ENCODE results near the gene MPP2.

Gene MPP2

GRCh38 chr17:43856141-43856540 is 51.2 kb downstream of the MPP2 start:
- Histone ChIP-seq H3K4me3 (ENCODE audit: low read depth, low read length) (no peak overlapping the region), H3K27me3 (ENCODE audit: insufficient read depth, low read depth, severe bottlenecking) (no peaks in the 10 kb centered on the region), H3K36me3 (no peaks in the 10 kb centered on the region), H3K27ac (no peak overlapping the region), H3K9me3 (ENCODE audit: severe bottlenecking) (peaks cover 4% of the 10 kb centered on the region)
- TF ChIP-seq CTCF (IDR thresholded peaks at IDR 0.05; ENCODE audit: low read depth, low read length): no peak
- DNase-seq: peak; percentile 78

- H3K9me3 ChIP-seq (ENCODE audit: severe bottlenecking): peaks cover 4% of the 10 kb centered on the region
- H3K36me3 ChIP-seq: no peaks in the 10 kb centered on the region
- TF ChIP-seq CTCF (IDR thresholded peaks at IDR 0.05; ENCODE audit: low read depth, low read length): no peak
- no peaks in the 10 kb centered on the region for H3K27me3 ChIP-seq (ENCODE audit: insufficient read depth, low read depth, severe bottlenecking)
- H3K27ac ChIP-seq: no peak overlapping the region
- no peak overlapping the region for H3K4me3 ChIP-seq (ENCODE audit: low read depth, low read length)
- DNase-seq: no peak
Observed at GRCh38 chr17:43855061-43855460, 52.3 kb downstream of the MPP2 start.

GRCh38 chr17:43854498-43854897 is 52.8 kb downstream of the MPP2 start:
- no peak for DNase-seq
- H3K27me3 ChIP-seq (ENCODE audit: insufficient read depth, low read depth, severe bottlenecking): no peaks in the 10 kb centered on the region
- no peak overlapping the region for H3K27ac ChIP-seq
- no peak for TF ChIP-seq CTCF (IDR thresholded peaks at IDR 0.05; ENCODE audit: low read depth, low read length)
- H3K4me3 ChIP-seq (ENCODE audit: low read depth, low read length): no peak overlapping the region
- H3K36me3 ChIP-seq: no peaks in the 10 kb centered on the region
- peaks cover 4% of the 10 kb centered on the region for H3K9me3 ChIP-seq (ENCODE audit: severe bottlenecking)

- DNase-seq: no peak
- no peak overlapping the region for H3K27ac ChIP-seq
- no peaks in the 10 kb centered on the region for H3K36me3 ChIP-seq
- H3K9me3 ChIP-seq (ENCODE audit: severe bottlenecking): peaks cover 4% of the 10 kb centered on the region
- H3K4me3 ChIP-seq (ENCODE audit: low read depth, low read length): no peak overlapping the region
- TF ChIP-seq CTCF (IDR thresholded peaks at IDR 0.05; ENCODE audit: low read depth, low read length): no peak
- H3K27me3 ChIP-seq (ENCODE audit: insufficient read depth, low read depth, severe bottlenecking): no peaks in the 10 kb centered on the region
Observed at GRCh38 chr17:43853546-43853945, 53.8 kb downstream of the MPP2 start.

GRCh38 chr17:43852571-43852970 is 54.8 kb downstream of the MPP2 start:
- no peaks in the 10 kb centered on the region for H3K27me3 ChIP-seq (ENCODE audit: insufficient read depth, low read depth, severe bottlenecking)

More at GRCh38 chr17:43852571-43852970, 54.8 kb downstream of the MPP2 start:
- Histone ChIP-seq H3K4me3 (ENCODE audit: low read depth, low read length) (no peak overlapping the region), H3K9me3 (ENCODE audit: severe bottlenecking) (peaks cover 4% of the 10 kb centered on the region), H3K36me3 (no peaks in the 10 kb centered on the region), H3K27ac (no peak overlapping the region)
- no peak for TF ChIP-seq CTCF (IDR thresholded peaks at IDR 0.05; ENCODE audit: low read depth, low read length)
- DNase-seq: no peak

All from WERI-Rb-1 (cell line).